Measurements from ENCODE around the gene MPZL3.

DNA sequence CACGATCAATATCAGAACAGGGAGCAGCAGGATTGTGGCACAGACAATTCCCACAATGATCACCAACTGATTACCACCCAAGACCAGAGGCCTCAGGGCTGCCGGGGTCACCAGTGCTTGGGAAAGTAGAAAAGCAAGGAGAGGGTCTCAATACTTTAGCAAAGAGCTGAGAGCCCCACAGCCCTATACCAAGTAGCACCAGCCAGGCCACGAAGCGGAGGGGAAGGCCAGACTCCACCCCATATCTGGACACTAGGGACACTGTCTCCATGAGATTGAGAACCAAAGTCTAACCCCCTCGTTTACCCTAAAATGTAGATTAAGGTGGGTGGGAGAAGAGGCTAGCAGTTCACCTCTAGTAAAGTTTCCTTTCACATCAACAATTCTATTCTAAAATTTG lies 51.7 kb downstream of the MPZL3 start:
- TF ChIP-seq POLR2A (IDR thresholded peaks at IDR 0.05) (no peak), POLR2AphosphoS5 (IDR thresholded peaks at IDR 0.05) (no peak)
- TF ChIP-seq, protein P1, sequence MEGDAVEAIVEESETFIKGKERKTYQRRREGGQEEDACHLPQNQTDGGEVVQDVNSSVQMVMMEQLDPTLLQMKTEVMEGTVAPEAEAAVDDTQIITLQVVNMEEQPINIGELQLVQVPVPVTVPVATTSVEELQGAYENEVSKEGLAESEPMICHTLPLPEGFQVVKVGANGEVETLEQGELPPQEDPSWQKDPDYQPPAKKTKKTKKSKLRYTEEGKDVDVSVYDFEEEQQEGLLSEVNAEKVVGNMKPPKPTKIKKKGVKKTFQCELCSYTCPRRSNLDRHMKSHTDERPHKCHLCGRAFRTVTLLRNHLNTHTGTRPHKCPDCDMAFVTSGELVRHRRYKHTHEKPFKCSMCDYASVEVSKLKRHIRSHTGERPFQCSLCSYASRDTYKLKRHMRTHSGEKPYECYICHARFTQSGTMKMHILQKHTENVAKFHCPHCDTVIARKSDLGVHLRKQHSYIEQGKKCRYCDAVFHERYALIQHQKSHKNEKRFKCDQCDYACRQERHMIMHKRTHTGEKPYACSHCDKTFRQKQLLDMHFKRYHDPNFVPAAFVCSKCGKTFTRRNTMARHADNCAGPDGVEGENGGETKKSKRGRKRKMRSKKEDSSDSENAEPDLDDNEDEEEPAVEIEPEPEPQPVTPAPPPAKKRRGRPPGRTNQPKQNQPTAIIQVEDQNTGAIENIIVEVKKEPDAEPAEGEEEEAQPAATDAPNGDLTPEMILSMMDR (IDR thresholded peaks at IDR 0.05) = no peak
